ENCODE data around the gene MTHFD1L. TPM values are rescaled to one million over a fixed set of nuclear protein-coding genes. Genes with fewer than 3 reads are reported as not detected.
"Not testable (repeated sequence)": the region's sequence is repeated elsewhere in the genome, so short reads cannot be mapped to it uniquely, and the experiment has no call there.

MTHFD1L gene
- total RNA-seq, 4 donors from 2014 or later: 4.3 to 23.1 (median 4.7) TPM

DNA sequence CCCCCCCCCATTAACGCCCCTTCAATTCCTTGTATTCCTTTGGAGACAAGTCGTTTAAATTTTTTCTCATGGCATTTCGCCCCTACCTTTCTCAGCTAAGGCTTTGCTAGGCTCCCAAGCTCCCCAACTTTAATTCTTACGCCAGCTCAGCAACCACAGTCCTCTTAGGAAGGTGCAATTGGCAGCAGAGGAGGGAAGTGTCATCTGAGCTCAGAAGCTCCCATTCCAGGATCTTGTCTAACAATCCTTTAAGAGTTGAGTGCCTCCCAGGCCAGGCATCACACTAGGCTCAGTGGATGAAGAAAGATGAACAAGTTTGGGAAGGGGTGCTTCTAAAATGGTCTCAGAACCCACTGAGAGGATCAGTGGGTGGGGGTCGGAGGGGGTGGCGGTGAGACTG is 243.0 kb downstream of the MTHFD1L start:
- no peaks in the 10 kb centered on the region for H3K4me1 ChIP-seq
- H3K36me3 ChIP-seq: no peaks in the 10 kb centered on the region
- no peak overlapping the region for H3K27ac ChIP-seq
- no peaks in the 10 kb centered on the region for H3K27me3 ChIP-seq
- TF ChIP-seq POLR2A (IDR thresholded peaks at IDR 0.05): no peak
- TF ChIP-seq, protein P1, sequence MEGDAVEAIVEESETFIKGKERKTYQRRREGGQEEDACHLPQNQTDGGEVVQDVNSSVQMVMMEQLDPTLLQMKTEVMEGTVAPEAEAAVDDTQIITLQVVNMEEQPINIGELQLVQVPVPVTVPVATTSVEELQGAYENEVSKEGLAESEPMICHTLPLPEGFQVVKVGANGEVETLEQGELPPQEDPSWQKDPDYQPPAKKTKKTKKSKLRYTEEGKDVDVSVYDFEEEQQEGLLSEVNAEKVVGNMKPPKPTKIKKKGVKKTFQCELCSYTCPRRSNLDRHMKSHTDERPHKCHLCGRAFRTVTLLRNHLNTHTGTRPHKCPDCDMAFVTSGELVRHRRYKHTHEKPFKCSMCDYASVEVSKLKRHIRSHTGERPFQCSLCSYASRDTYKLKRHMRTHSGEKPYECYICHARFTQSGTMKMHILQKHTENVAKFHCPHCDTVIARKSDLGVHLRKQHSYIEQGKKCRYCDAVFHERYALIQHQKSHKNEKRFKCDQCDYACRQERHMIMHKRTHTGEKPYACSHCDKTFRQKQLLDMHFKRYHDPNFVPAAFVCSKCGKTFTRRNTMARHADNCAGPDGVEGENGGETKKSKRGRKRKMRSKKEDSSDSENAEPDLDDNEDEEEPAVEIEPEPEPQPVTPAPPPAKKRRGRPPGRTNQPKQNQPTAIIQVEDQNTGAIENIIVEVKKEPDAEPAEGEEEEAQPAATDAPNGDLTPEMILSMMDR (IDR thresholded peaks at IDR 0.05): no peak
- no peak overlapping the region for H3K4me3 ChIP-seq
- no peaks in the 10 kb centered on the region for H3K9me3 ChIP-seq
- DNase-seq: no peak

DNA sequence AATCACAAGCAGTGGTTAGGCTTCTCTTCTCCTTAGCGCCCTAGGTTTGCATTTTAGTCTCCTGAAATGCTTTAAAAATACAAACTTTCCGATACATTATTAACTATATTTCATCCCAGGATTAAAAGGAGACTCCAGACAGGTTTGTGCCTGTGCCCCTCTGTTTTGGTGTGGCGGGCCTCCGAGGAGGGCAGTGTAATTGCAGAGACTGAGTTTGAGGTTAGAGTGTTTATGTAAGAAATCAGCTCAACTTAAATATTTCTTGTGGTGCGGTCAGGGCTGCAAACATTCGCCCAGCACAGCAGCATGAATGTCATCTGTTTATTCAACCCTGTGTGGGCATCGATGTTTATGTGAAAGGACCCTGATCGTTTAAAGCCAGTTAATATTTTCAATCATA is 243.9 kb downstream of the MTHFD1L start:
- DNase-seq: no peak
- Histone ChIP-seq H3K27me3 (no peaks in the 10 kb centered on the region), H3K4me1 (no peaks in the 10 kb centered on the region), H3K4me3 (no peak overlapping the region), H3K27ac (no peak overlapping the region), H3K9me3 (no peaks in the 10 kb centered on the region), H3K36me3 (no peaks in the 10 kb centered on the region)
- TF ChIP-seq, protein P1 (IDR thresholded peaks at IDR 0.05): no peak
- TF ChIP-seq POLR2A (IDR thresholded peaks at IDR 0.05): no peak

DNA sequence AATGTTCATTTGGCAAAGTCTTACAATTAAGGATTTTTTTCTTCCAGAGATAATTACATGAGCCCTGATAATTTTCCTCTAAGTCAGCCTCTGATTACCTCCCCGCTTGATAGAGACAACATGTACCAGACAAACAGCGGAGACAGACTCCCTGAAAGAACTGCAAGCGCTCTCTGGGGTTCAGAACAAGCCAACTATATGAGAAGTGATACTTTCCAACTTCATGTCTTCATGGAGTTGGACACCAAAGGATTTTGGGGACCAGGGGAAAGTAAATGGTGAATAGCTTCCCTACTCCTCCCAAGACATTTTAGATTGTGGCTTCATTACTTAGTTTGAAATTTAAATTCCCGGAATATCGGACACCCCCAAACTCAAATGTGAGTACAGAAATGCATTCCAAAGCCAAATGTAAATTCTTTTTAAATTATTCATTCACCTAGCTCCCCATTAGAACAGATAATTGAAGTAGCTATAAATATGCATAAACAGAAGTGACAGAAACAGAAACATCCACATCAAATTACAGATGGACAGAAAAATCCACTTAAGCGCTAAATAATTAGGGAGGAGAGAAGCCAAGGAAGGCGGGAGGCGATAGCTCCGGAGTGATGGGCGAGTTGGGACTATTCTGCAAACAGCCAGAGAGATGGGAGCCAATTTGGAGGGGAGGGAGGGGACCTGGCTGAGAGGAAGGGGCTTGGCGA is 244.5 kb downstream of the MTHFD1L start:
- Histone ChIP-seq H3K4me3 (no peak overlapping the region), H3K4me1 (no peaks in the 10 kb centered on the region), H3K36me3 (no peaks in the 10 kb centered on the region), H3K27ac (no peak overlapping the region), H3K9me3 (no peaks in the 10 kb centered on the region), H3K27me3 (no peaks in the 10 kb centered on the region)
- DNase-seq: no peak
- TF ChIP-seq, protein P1 (IDR thresholded peaks at IDR 0.05): no peak
- TF ChIP-seq POLR2A (IDR thresholded peaks at IDR 0.05): no peak

DNA sequence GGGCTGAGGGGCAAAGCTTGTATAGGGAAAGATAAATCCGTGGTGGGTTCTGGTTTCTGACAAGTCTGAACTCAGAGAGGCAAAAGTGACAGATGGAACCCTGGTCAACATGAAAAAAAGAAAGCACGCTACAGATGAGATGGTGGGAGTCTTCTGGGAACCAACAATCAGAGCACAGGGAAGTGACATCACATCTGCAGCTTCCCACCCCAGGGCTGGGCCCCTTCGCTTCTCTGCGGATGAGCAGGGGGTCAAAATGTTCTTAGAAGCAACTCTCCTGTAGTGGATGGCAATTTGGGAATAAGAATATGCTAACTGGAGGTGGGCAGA is 245.0 kb downstream of the MTHFD1L start:
- no peak overlapping the region for H3K27ac ChIP-seq
- TF ChIP-seq, protein P1 (IDR thresholded peaks at IDR 0.05): no peak
- no peak for TF ChIP-seq POLR2A (IDR thresholded peaks at IDR 0.05)
- no peaks in the 10 kb centered on the region for H3K4me1 ChIP-seq
- no peak overlapping the region for H3K4me3 ChIP-seq
- no peaks in the 10 kb centered on the region for H3K9me3 ChIP-seq
- DNase-seq: no peak
- no peaks in the 10 kb centered on the region for H3K36me3 ChIP-seq
- H3K27me3 ChIP-seq: no peaks in the 10 kb centered on the region

DNA sequence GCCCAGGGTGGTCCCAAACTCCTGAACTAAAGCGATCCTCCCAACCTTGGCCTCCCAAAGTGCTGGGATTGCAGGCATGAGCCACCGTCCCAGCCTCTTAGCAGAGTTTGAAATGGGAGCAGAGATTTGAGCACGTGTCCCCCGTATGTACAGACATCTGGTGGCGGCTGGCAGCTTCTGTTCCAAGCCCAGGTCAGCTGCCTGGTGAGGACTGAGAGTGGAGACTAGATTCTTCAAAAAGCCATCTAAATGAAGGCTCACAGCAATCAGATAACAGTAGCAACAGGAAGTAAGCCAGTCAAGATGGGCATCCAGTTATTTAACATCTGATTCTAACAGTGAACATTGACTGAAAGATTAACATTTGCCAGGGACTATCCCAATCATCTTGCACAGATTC is 246.2 kb downstream of the MTHFD1L start:
- Histone ChIP-seq H3K4me1 (no peaks in the 10 kb centered on the region), H3K4me3 (no peak overlapping the region), H3K27ac (no peak overlapping the region), H3K36me3 (no peaks in the 10 kb centered on the region), H3K27me3 (no peaks in the 10 kb centered on the region), H3K9me3 (no peaks in the 10 kb centered on the region)
- DNase-seq: no peak
- no peak for TF ChIP-seq POLR2A (IDR thresholded peaks at IDR 0.05)
- TF ChIP-seq, protein P1 (IDR thresholded peaks at IDR 0.05): no peak

DNA sequence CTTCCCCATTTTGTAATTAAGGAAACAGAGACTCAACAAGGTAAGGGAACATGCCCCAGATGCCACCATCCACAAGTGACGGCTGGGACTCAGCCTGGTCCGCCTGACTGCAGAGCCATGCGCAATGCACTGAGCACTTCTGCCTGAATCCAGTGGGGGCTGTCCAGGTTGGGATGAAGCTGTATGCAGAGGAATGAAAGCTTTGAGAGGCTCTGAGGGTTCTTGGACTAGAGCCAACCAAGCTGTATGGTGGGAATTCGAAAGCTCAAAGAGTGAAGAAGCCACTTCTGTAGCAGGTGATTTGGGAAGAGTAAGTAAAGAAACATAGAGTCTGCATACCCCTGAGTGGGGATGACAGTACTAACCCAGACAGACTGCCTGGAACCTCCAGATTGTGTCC is 246.6 kb downstream of the MTHFD1L start:
- H3K36me3 ChIP-seq: no peaks in the 10 kb centered on the region
- no peak for DNase-seq
- H3K27ac ChIP-seq: no peak overlapping the region
- TF ChIP-seq POLR2A (IDR thresholded peaks at IDR 0.05): no peak
- TF ChIP-seq, protein P1 (IDR thresholded peaks at IDR 0.05): no peak
- no peaks in the 10 kb centered on the region for H3K9me3 ChIP-seq
- H3K4me1 ChIP-seq: no peaks in the 10 kb centered on the region
- no peaks in the 10 kb centered on the region for H3K27me3 ChIP-seq
- no peak overlapping the region for H3K4me3 ChIP-seq

DNA sequence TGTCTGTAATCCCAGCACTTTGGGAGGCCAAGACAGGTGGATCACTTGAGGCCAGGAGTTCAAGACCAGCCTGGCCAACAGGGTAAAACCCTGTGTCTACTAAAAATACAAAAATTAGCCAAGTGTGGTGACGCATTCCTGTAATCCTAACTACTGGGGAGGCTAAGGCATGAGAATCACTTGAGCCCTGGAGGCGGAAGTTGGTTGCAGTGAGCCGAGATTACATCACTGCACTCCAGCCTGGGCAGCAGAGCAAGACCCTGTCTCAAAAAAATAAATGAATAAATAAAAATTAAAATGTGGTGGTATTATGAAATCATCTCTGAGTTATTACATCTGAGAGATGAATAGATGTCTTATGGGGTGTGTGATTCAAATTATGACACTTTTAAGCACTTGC is 247.4 kb downstream of the MTHFD1L start:
- H3K27ac ChIP-seq, DNase-seq, H3K9me3 ChIP-seq, H3K4me1 ChIP-seq, H3K36me3 ChIP-seq, H3K27me3 ChIP-seq, H3K4me3 ChIP-seq: not testable (repeated sequence)

Data from Peyer's patch (tissue), 4 donors.